Measurements from ENCODE around the gene SLC25A40. TPM values are rescaled to one million over a fixed set of nuclear protein-coding genes. Genes with fewer than 3 reads are reported as not detected.

The SLC25A40 gene
- total RNA-seq, 1 donor from 2014 or later: 32.2 TPM

GRCh38 chr7:87797395-87797794 lies 78.8 kb downstream of the SLC25A40 start:
- H3K36me3 ChIP-seq: no peaks in the 10 kb centered on the region
- H3K4me3 ChIP-seq: no peak overlapping the region
- no peak for DNase-seq
- no peaks in the 10 kb centered on the region for H3K4me1 ChIP-seq
- H3K9me3 ChIP-seq: no peaks in the 10 kb centered on the region
- no peak for ATAC-seq
- H3K27me3 ChIP-seq: no peaks in the 10 kb centered on the region
- intact Hi-C loops (cut with DNase I): no loop called here
- no peak overlapping the region for H3K27ac ChIP-seq
- TF ChIP-seq, protein P1, sequence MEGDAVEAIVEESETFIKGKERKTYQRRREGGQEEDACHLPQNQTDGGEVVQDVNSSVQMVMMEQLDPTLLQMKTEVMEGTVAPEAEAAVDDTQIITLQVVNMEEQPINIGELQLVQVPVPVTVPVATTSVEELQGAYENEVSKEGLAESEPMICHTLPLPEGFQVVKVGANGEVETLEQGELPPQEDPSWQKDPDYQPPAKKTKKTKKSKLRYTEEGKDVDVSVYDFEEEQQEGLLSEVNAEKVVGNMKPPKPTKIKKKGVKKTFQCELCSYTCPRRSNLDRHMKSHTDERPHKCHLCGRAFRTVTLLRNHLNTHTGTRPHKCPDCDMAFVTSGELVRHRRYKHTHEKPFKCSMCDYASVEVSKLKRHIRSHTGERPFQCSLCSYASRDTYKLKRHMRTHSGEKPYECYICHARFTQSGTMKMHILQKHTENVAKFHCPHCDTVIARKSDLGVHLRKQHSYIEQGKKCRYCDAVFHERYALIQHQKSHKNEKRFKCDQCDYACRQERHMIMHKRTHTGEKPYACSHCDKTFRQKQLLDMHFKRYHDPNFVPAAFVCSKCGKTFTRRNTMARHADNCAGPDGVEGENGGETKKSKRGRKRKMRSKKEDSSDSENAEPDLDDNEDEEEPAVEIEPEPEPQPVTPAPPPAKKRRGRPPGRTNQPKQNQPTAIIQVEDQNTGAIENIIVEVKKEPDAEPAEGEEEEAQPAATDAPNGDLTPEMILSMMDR (IDR thresholded peaks at IDR 0.05): no peak

DNA sequence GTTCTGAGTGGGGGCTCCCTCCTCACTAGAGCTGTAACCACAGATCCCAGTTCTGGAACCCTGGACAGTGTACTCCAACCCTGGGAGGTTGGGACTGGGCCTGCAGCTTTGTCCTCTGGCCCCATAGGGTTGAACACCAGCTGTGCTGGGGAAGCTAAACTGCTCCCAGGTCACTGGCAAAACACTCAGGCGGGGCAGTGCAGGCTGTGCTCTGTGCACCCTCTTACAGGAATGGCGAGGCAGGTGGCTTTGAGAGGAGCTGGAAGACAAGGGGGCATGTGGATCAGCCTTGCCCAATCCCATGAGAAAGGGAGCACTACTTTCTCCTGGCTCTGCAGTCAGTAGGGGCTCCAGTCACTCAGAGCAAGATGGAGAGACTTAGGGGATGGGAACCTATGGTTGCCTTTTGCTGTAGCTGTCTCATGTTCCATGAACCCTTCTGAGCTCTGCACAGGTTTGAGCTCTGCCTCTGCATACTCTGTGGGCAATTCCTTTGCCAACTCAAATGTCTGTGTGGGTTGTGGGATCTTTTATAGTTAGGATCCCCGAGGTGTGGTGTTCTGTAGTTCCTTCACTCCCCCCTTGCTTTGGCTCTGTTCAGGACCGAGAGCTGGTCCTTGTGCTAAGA lies 90.7 kb downstream of the SLC25A40 start:
- Histone ChIP-seq H3K9me3 (no peaks in the 10 kb centered on the region), H3K27ac (no peak overlapping the region), H3K27me3 (no peaks in the 10 kb centered on the region), H3K4me1 (no peaks in the 10 kb centered on the region), H3K4me3 (no peak overlapping the region), H3K36me3 (no peaks in the 10 kb centered on the region)
- TF ChIP-seq, protein P1 (IDR thresholded peaks at IDR 0.05): no peak
- ATAC-seq (peak; percentile 37), DNase-seq (no peak)
- intact Hi-C loops (cut with DNase I): no loop called here

GRCh38 chr7:87784424-87784823 lies 91.7 kb downstream of the SLC25A40 start:
- Histone ChIP-seq H3K27me3 (no peaks in the 10 kb centered on the region), H3K36me3 (no peaks in the 10 kb centered on the region), H3K27ac (no peak overlapping the region), H3K4me3 (no peak overlapping the region), H3K4me1 (no peaks in the 10 kb centered on the region), H3K9me3 (no peaks in the 10 kb centered on the region)
- TF ChIP-seq, protein P1 (IDR thresholded peaks at IDR 0.05): no peak
- ATAC-seq (no peak), DNase-seq (no peak)
- intact Hi-C loops (cut with DNase I): no loop called here

Other genes with a start within 250 kb of the SLC25A40 start
- 1.5 TPM for gene RUNDC3B, start 248.0 kb downstream of the SLC25A40 start, total RNA-seq
- 6.6 TPM for gene DBF4, start 133 bp upstream of the SLC25A40 start, total RNA-seq
- 4.3 TPM for gene ADAM22, start 57.9 kb upstream of the SLC25A40 start, total RNA-seq